Activated CD8-positive, alpha-beta memory T cell treated with anti-CD3 and anti-CD28 coated beads for 24 hours (primary cell): Measurements from ENCODE around the gene TMEM201.
A peak's percentile ranks its signal among the peaks of the same experiment; 100 is the strongest.

Source experiments
- DNase-seq: peaks from one replicate; pipeline ENCODE4 v3.0.0-alpha.2; 2020

Gene TMEM201

GRCh38 chr1:9586147-9586766 is 2.5 kb upstream of the TMEM201 start:
- DNase-seq = no peak

DNA sequence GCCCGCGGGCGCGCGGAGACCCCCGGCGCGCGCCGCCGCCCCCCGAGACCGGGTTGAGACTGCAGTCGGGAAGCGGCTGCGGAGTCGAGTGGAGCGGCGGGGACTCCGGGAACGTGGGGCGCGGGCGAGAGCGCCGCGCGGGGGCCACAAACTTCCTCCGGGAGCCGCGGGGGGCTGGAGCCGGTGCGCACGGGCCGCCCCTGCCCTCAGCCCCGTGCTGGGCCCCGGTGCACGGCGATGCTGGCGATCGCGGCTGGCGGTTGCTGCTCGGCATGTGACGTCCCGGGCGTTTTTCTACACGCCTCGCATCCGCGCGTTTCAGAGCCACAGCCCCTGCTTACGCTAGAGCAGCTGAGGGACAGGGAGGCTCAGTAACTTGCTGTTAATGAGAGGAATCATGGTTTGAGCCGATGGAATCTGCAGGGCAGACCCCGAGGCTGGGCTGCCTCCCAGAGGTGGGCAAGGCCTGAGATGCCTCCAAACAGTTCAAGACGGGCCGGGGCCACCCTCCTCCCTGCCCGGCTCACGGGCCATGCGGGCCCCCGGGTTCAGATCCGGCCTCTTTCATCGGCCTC is 520 bp downstream of the TMEM201 start:
- peak; percentile 79 for DNase-seq

GRCh38 chr1:9589719-9590157 is 1.0 kb downstream of the TMEM201 start:
- DNase-seq = no peak

- DNase-seq = no peak
Measured at GRCh38 chr1:9590201-9590600, 1.5 kb downstream of the TMEM201 start.

GRCh38 chr1:9590945-9591668 is 2.4 kb downstream of the TMEM201 start:
- DNase-seq = no peak

- no peak for DNase-seq
Measured at GRCh38 chr1:9591669-9592509, 3.2 kb downstream of the TMEM201 start.

GRCh38 chr1:9592510-9593075 is 3.9 kb downstream of the TMEM201 start:
- DNase-seq = no peak

DNA sequence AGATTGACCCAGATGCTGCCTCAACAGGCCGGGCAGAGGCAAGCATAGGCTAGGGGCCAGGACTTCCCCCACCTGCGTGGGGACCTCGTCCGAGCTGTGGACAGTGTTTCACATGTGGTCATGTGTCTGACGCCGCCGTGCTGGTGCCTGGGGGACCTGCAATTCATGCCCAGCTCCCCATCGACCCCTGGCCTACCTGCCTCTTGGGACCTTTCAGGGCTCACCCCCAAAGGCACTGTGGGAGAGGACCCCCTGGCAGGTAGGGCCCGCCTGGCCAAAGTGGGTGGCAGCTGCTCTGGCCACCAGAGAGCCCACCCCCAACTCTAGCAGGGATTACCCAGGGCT is 4.4 kb downstream of the TMEM201 start:
- DNase-seq = no peak

DNA sequence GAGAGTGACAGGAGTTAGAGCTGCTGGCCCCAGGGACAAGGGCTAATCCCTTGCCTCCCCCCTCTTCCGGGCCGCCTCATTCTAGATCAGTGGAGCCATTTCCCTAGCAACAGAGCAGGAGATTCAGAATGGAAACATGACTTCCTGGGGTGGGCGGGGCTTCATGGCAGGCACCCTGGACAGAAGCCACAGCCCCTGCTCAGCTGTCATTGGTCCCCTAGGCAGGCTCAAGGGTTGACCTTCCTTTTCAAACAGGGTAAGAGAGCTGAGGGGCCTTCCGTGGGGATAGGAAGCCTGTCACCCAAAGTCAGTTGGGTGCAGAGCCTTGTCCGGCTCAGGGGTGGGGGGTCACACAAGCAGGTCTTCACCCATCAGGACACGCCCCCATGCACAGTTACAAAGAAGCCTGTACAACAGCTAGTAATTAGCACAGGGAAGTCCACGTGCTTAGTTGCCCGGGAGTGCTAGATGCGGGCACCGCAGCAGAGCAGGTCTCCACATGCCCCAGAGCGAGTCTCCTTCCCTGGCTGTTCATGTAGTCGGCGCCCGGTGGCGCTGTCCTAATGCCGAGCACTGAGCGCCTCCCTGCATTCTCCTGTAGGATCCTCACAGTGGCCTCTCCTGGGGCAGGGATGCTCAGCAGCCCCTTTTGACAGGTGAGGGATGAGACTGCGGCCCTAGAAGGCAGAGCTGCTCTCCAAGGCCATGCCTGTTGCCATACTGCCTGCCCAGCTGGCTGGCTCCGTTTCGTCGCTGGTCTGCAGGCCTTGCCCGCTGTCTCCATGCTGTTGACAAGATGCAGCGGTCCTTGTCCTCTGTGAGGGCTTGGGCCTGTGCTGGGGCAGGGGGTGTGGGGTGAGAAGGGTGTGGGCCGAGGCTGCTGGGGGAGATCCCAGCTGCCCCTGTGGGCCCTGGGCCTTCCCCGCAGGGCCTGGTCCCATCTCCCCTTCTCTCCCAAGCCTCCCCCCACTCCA is 5.1 kb downstream of the TMEM201 start:
- DNase-seq = no peak

DNA sequence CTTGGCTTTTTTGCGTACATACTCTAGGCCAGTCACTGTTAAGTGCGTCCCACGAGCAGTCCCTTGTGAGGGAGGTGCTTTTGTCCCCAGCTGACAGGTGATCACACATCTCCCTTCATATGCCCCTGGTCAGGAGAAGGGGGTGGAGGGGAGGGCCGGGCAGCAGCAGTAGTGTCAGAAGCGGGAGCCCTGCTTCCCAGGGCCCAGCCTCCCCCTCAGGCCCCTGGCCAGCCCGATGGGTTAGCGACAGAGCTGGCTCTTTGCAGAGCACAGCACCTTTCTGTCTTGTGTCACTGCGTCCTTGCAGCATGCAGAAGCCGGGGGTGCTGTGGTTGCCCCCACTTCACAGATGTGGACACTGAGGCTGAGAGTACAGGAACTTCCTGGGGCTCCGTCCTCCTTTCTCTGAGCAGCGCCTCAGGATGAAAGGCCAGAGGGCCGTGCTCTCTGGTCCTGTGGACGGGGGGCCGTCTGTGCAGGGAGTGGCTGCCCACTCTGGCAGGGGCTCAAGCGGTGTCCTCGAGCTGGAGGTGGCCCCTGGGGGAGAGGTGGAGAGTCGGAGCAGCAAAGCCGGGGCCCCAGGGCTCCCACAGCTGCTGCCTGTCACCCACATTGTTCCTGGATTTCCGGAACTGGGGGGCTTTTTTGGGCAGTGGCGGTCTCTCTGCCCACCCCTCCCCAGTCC is 5.9 kb downstream of the TMEM201 start:
- no peak for DNase-seq

- no peak for DNase-seq
Measured at GRCh38 chr1:9595156-9595967, 6.7 kb downstream of the TMEM201 start.

DNA sequence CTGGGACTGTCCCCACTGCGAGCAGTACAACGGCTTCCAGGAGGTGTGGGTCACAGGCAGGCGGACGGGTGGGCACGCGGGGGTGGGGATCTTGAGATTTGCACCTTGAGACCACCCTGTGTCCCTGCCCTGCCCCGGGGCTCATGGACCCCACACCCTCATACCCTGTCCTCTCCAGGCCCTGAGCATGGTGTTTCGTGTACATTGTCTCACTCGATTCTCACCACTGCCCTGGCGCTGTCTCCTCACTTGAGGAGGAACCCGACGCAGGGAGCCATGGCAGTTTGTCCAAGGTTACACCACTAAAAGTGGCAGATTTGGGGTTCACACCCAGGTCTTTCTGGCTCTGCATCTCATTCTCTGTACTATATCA is 7.2 kb downstream of the TMEM201 start:
- DNase-seq = no peak

DNA sequence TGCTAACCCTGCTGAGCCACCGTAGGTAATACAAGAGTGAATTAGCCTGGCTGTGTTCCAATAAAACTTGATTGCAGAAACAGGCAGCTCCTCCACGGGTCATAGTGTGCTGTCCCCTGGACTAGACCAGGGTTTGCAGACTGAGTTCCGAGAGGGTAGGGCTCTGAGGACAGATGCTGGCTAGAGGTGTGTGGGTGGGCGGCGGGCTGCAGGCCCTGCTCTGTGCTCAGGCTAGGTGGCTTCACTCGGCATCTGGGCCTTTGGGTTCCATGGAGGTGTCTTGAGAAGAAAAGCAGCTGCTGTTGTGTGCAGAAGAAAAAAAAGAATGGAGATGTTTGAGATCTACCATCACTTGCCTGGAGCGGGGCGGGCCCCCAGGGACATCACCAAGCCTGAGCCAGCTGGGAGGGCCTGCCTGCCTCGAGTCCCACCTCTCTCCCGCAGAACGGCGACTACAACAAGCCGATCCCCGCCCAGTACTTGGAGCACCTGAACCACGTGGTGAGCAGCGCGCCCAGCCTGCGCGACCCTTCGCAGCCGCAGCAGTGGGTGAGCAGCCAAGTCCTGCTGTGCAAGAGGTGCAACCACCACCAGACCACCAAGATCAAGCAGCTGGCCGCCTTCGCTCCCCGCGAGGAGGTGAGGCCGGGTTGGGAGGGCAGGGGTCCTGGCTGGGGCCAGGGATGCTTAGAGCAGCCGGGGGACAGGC is 7.9 kb downstream of the TMEM201 start:
- no peak for DNase-seq

DNA sequence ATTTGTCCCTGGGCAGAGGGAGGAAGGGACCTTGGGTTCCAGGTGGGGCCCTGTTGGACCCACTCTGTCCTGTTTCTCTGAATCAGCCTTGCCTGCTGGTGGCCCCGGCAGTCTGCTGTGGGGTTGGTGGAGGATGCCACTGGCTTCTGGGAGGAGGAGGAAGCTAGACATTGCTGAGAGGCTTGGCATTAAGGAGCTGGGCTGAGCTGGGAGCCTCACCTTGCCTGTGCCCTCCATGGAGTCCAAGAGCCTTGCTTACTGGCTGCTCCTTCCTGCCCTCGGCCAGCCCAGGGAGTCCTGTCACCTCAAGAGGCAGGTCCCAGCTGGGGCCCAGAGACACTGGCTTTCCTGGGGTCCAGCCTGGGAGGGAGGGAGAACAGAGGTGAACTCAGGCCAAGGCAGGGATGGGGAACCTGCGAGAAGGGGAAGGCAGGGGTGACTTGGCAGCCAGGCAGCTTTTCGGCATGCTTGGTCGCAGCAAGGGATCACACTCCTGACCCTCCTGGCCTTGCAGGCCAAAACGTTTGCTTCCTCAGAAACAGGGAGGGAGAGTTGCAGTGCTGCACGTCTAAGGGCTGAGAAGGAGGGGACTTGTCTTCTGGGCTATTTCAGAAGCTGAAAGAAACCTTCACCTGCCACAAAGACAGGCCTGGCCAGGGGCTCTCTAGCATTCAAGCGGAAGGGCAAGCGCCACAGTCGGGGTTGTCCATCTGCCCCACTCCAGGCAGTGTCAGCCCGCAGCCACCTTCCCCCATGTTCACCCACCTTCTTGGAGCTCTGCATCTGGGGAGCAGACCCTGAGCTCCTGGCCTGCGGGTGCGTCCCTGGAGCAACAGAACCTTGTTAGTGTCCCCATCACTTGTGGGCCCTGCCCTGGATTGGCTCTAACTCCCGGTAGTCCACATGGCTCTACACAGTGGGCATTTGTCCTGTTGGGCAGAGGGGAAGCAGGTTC is 8.9 kb downstream of the TMEM201 start:
- no peak for DNase-seq

GRCh38 chr1:9598316-9598700 is 9.6 kb downstream of the TMEM201 start:
- DNase-seq = no peak

- DNase-seq = no peak
Measured at GRCh38 chr1:9599741-9600140, 11.0 kb downstream of the TMEM201 start.

- no peak for DNase-seq
Measured at GRCh38 chr1:9600861-9601834, 12.4 kb downstream of the TMEM201 start.
